Gastroesophageal sphincter (tissue), 4 donors: ENCODE results near the gene POLE4. TPM values are rescaled to one million over a fixed set of nuclear protein-coding genes. Genes with fewer than 3 reads are reported as not detected.

ENCODE experiments used
- ATAC-seq: fragments of 150-250 bp; one replicate; pipeline ENCODE4 v1.9.1; 2016; ENCODE audit warnings: mild to moderate bottlenecking, moderate library complexity
- H3K27ac ChIP-seq, 4 donors: fragments of 200-600 bp; sonication (generic) in 3 of 4; 1 replicate in 3 of 4; 2 replicates in 1 of 4; pipeline ENCODE4 v1.5.1; 2016 to 2019
- H3K27me3 ChIP-seq: fragments of 200-600 bp; sonication (generic); one replicate; pipeline ENCODE4 v1.5.1; 2019
- H3K36me3 ChIP-seq, 2 donors: fragments of 200-600 bp; sonication (generic); one replicate each; pipeline ENCODE4 v1.5.1; 2019; ENCODE audit warnings: control low read depth in 1 of 2
- H3K4me1 ChIP-seq, 3 donors: fragments of 200-600 bp; sonication (generic); 1 replicate in 2 of 3; 2 replicates in 1 of 3; pipeline ENCODE4 v1.5.1; 2016 to 2019; ENCODE audit warnings: control low read depth in 2 of 3
- H3K4me3 ChIP-seq, 2 donors: fragments of 200-600 bp; sonication (generic); one replicate each; pipeline ENCODE4 v1.5.1; 2019; ENCODE audit warnings: mild to moderate bottlenecking in 1 of 2, moderate library complexity in 1 of 2
- H3K9me3 ChIP-seq, 3 donors: fragments of 200-600 bp; sonication (generic); one replicate each; pipeline ENCODE4 v1.5.1; 2017 to 2019; ENCODE audit warnings: control low read depth in 2 of 3
- CTCF ChIP-seq, 4 experiments: fragments of 200-600 bp in 2 of 4; fragments of 450-650 bp in 2 of 4; sonication (generic) in 1 of 4; IDR thresholded peaks; one replicate each; pipeline ENCODE4 v1.5.1; 2017 to 2019; ENCODE audit warnings: antibody characterized with exemption in 4 of 4, mild to moderate bottlenecking in 2 of 4, moderate library complexity in 2 of 4
- EP300 ChIP-seq: sonication (generic); formaldehyde crosslinking; IDR thresholded peaks from one replicate; pipeline ENCODE4 v1.6.1; 2017; ENCODE audit warnings: antibody characterized with exemption, mild to moderate bottlenecking
- POLR2A ChIP-seq, 2 donors: fragments of 450-650 bp; IDR thresholded peaks; one replicate each; pipeline ENCODE4 v1.6.1; 2017; ENCODE audit warnings: antibody characterized with exemption in 2 of 2, mild to moderate bottlenecking in 2 of 2, moderate library complexity in 1 of 2
- POLR2AphosphoS5 ChIP-seq: sonication (generic); formaldehyde crosslinking; IDR thresholded peaks from one replicate; pipeline ENCODE4 v1.6.1; 2017; ENCODE audit warnings: antibody characterized with exemption
- WGBS, 2 donors: methylation state at CpG; one replicate each; pipeline ENCODE4 v1.1.5; 2018; ENCODE audit warnings: low coverage in 1 of 2; 5-methylcytosine and 5-hydroxymethylcytosine counted together
- total RNA-seq, 4 donors: library from RNA; depleted of rRNA; stranded (reverse); fragments of >200 nt; gene quantifications; one replicate each; pipeline ENCODE4 v1.1.0, GENCODE V29; 2016

POLE4 gene
- total RNA-seq, 4 donors from 2014 or later = 17.7 to 34.1 (median 24.8) TPM

- Histone ChIP-seq H3K4me3 (no peak overlapping the region), H3K36me3 (peaks cover 0 to 4% of the 10 kb centered on the region in 2 donors), H3K4me1 (no peaks in the 10 kb centered on the region), H3K27me3 (no peaks in the 10 kb centered on the region), H3K27ac (no peak overlapping the region), H3K9me3 (no peaks in the 10 kb centered on the region)
- TF ChIP-seq CTCF (IDR thresholded peaks at IDR 0.05) = no peak
- TF ChIP-seq EP300 = no peak
- no peak for TF ChIP-seq POLR2AphosphoS5
- no peak for TF ChIP-seq POLR2A (IDR thresholded peaks at IDR 0.05)
- no peak for ATAC-seq
- WGBS, 2 donors = 90 to 96% methylated on average over 3 to 4 of the region's 4 CpGs
Measured at GRCh38 chr2:74938264-74938663, 20.2 kb upstream of the POLE4 start.

GRCh38 chr2:74939919-74940812 lies 18.3 kb upstream of the POLE4 start:
- TF ChIP-seq EP300 (no peak), CTCF (IDR thresholded peaks at IDR 0.05) (no peak), POLR2A (IDR thresholded peaks at IDR 0.05) (no peak), POLR2AphosphoS5 (no peak)
- 77 to 84% methylated on average over 7 of the region's 7 CpGs for WGBS, 2 donors
- Histone ChIP-seq H3K9me3 (no peaks in the 10 kb centered on the region), H3K4me1 (no peaks in the 10 kb centered on the region), H3K36me3 (no peaks in the 10 kb centered on the region), H3K27ac (no peak overlapping the region), H3K27me3 (no peaks in the 10 kb centered on the region), H3K4me3 (no peak overlapping the region)
- no peak for ATAC-seq

GRCh38 chr2:74941284-74941683 lies 17.2 kb upstream of the POLE4 start:
- H3K27me3 ChIP-seq = no peaks in the 10 kb centered on the region
- 89 to 100% methylated on average over 3 of the region's 3 CpGs for WGBS, 2 donors
- no peak for ATAC-seq
- TF ChIP-seq POLR2AphosphoS5 (no peak), EP300 (no peak), CTCF (IDR thresholded peaks at IDR 0.05) (no peak), POLR2A (IDR thresholded peaks at IDR 0.05) (no peak)
- no peaks in the 10 kb centered on the region for H3K4me1 ChIP-seq
- H3K4me3 ChIP-seq = no peak overlapping the region
- no peak overlapping the region for H3K27ac ChIP-seq
- H3K9me3 ChIP-seq = no peaks in the 10 kb centered on the region
- no peaks in the 10 kb centered on the region for H3K36me3 ChIP-seq

GRCh38 chr2:74942263-74942662 lies 16.2 kb upstream of the POLE4 start:
- Histone ChIP-seq H3K27me3 (no peaks in the 10 kb centered on the region), H3K4me1 (no peaks in the 10 kb centered on the region), H3K9me3 (no peaks in the 10 kb centered on the region), H3K36me3 (no peaks in the 10 kb centered on the region), H3K27ac (no peak overlapping the region), H3K4me3 (no peak overlapping the region)
- ATAC-seq = no peak
- WGBS, 2 donors = 55 to 88% methylated on average over 4 to 5 of the region's 5 CpGs
- TF ChIP-seq CTCF (IDR thresholded peaks at IDR 0.05) (no peak), EP300 (no peak), POLR2A (IDR thresholded peaks at IDR 0.05) (no peak), POLR2AphosphoS5 (no peak)
